Measurements from ENCODE around the gene ZFAND3. TPM values are rescaled to one million over a fixed set of nuclear protein-coding genes. Genes with fewer than 3 reads are reported as not detected.
"Not testable (repeated sequence)": the region's sequence is repeated elsewhere in the genome, so short reads cannot be mapped to it uniquely, and the experiment has no call there.

The ZFAND3 gene
- total RNA-seq, 2 experiments from 2014 or later = 27.5 to 29.2 TPM

DNA sequence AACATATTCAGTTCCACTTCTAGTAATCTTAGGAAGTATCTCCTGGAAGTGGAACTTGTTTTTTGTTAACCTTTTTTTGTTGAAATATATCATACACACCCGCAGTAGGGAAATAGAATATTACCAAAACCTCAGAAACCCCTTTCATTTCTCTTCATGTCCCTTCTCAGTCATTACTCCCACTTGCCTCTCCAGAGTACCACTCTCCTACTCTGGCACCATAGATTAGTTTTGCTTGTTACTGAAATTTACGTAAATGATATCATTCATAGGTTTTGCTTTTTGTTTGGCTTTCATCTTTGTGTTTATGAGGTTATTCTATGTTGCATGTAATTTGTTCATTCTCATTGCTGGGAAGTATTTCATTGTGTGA lies 52.8 kb downstream of the ZFAND3 start:
- ChIA-PET POLR2A (no interaction called here), CTCF (no interaction called here)
- Mint-ChIP-seq H3K4me3 (no peak overlapping the region), H3K4me1 (ENCODE audit: low read depth) (peaks cover 13% of the 10 kb centered on the region), H3K36me3 (ENCODE audit: low read depth) (peaks cover 27% of the 10 kb centered on the region), H3K9me3 (ENCODE audit: insufficient read depth) (peaks cover 8% of the 10 kb centered on the region), H3K27me3 (ENCODE audit: low read depth) (no peaks in the 10 kb centered on the region), H3K27ac (no peak overlapping the region)
- no peak for DNase-seq
- ATAC-seq = no peak

DNA sequence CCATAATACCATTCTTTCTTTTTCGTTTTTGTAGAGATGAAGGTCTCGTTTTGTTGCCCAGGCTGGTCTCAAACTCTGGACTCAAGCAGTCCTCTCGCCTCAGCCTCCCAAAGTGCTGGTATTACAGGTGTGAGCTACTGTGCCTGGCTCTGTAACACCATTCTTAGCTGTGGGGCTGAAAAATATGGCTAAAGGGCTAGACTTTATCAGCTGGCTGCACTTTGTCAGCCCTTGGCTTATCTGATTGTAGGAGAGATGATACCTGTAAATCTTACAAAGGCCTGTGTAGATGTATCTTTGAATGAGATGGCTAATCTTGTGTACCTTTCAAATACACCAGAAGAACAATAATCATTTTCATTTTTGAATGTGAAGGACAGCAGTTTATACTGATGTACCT lies 55.2 kb downstream of the ZFAND3 start:
- ChIA-PET POLR2A (no interaction called here), CTCF (no interaction called here)
- ATAC-seq = no peak
- peaks cover 8% of the 10 kb centered on the region for H3K9me3 Mint-ChIP-seq (ENCODE audit: insufficient read depth)
- no peak for DNase-seq
- peaks cover 26% of the 10 kb centered on the region for H3K36me3 Mint-ChIP-seq (ENCODE audit: low read depth)
- H3K27me3 Mint-ChIP-seq (ENCODE audit: low read depth) = no peaks in the 10 kb centered on the region
- H3K27ac Mint-ChIP-seq = no peak overlapping the region
- no peak overlapping the region for H3K4me3 Mint-ChIP-seq
- peaks cover 4% of the 10 kb centered on the region for H3K4me1 Mint-ChIP-seq (ENCODE audit: low read depth)

DNA sequence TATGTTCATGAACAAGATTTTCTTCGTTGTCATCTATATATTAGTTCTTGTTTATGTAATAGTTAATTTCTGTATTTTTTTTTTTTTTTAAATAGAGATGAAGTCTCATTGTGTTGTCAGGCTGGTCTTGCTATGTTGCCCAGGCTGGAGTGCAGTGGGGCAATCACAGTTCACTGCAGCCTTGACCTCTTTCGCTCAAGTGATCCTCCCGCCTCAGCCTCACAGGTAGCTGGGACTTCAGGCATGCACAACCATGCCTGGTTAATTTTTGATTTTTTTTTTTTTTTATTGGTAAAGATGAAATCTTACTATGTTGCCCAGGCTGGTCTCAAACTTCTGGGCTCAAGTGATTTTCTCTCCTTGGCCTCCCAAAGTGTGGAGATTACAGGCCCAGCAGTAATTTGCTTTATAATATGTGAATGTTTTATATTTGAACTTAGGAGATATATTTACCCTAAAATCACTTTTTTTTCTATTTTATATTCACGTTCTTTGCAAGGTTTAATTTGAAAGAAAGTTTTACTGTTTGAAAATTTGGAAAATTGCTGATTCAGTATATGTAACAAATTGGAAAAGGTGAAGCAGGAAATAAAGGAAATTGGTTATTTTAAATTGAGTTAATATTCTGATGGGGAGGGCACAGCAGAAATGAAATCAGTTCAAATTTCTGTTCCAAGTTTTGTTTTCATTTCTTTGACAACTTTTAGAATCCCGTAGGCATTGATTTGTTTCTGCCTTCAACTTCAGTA lies 56.2 kb downstream of the ZFAND3 start:
- peaks cover 7% of the 10 kb centered on the region for H3K4me1 Mint-ChIP-seq (ENCODE audit: low read depth)
- ATAC-seq (no peak), DNase-seq (no peak)
- no peaks in the 10 kb centered on the region for H3K27me3 Mint-ChIP-seq (ENCODE audit: low read depth)
- POLR2A ChIA-PET = no interaction called here
- CTCF ChIA-PET = no interaction called here
- no peak overlapping the region for H3K4me3 Mint-ChIP-seq
- peaks cover 23% of the 10 kb centered on the region for H3K36me3 Mint-ChIP-seq (ENCODE audit: low read depth)
- peaks cover 8% of the 10 kb centered on the region for H3K9me3 Mint-ChIP-seq (ENCODE audit: insufficient read depth)
- H3K27ac Mint-ChIP-seq = no peak overlapping the region

DNA sequence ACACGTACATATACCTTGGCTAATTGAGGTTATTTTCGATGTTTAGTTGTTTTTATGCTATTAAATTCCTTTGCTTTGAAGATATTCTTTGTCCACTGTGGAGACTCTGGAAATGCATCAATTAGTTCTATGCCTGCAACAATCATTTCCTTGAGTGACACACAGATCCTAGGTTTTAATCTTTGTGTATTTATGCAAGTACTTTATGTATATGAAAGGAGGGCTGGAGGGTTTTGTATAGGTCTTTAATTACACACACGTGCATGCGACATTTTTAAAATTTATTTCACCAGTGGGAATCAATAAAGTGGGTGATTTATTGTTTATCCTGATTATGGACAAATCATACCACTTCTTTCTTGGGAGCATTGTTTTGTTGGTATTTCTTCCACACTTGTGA lies 57.3 kb downstream of the ZFAND3 start:
- ATAC-seq (no peak), DNase-seq (no peak)
- Mint-ChIP-seq H3K27me3 (ENCODE audit: low read depth) (no peaks in the 10 kb centered on the region), H3K27ac (no peak overlapping the region), H3K4me3 (no peak overlapping the region), H3K4me1 (ENCODE audit: low read depth) (peaks cover 7% of the 10 kb centered on the region), H3K36me3 (ENCODE audit: low read depth) (peaks cover 16% of the 10 kb centered on the region), H3K9me3 (ENCODE audit: insufficient read depth) (peaks cover 8% of the 10 kb centered on the region)
- CTCF ChIA-PET = no interaction called here
- POLR2A ChIA-PET = no interaction called here

DNA sequence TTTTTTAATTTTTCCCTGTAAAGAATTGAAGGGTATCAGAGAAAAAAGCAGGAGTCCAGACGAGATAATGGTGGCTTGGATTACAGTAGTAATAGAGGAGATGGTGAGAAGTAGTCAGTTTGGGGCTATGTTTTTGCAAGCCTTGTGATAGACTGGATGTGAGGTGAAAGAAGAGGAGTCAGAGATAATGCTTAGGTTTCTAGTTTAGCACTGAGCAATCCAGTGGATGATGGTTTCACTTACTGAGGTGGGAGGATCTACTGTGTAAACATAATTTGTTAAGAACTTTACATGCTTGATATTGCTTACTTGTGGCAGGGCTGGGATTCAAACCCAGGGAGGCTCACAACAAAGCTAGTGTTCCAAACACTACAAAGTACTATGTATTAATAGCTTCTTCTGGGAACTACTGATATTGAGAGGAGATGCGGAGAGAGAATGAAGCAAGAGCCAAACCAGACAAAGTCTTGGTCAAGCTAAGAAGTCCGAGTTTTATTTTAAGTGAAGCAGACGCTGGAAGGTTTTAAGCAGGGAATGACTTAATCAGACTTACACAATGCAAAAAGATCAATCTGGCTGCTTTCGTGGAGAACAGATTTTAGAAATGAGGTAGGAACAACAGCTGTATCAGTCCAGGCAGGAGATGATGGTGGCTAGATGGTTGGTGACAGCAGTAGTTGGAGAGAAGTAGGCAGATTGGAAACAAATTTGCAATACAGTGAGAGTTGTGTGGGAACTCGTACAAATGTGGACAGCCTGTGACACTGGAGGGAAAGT lies 58.0 kb downstream of the ZFAND3 start:
- DNase-seq (no peak), ATAC-seq (no peak)
- POLR2A ChIA-PET = no interaction called here
- CTCF ChIA-PET = interaction anchor here (0.7 kb wide), 1 partner anchor 105 kb away, joined by 3 read pairs; no protein-coding TSS in a partner anchor
- Mint-ChIP-seq H3K27ac (no peak overlapping the region), H3K9me3 (ENCODE audit: insufficient read depth) (peaks cover under 1% of the 10 kb centered on the region), H3K27me3 (ENCODE audit: low read depth) (no peaks in the 10 kb centered on the region), H3K36me3 (ENCODE audit: low read depth) (peaks cover 9% of the 10 kb centered on the region), H3K4me3 (no peak overlapping the region), H3K4me1 (ENCODE audit: low read depth) (peaks cover 3% of the 10 kb centered on the region)

- H3K27ac Mint-ChIP-seq = no peak overlapping the region
- H3K36me3 Mint-ChIP-seq (ENCODE audit: low read depth) = peaks cover 7% of the 10 kb centered on the region
- no peaks in the 10 kb centered on the region for H3K27me3 Mint-ChIP-seq (ENCODE audit: low read depth)
- peaks cover 3% of the 10 kb centered on the region for H3K4me1 Mint-ChIP-seq (ENCODE audit: low read depth)
- no peak overlapping the region for H3K4me3 Mint-ChIP-seq
- no peak for ATAC-seq
- H3K9me3 Mint-ChIP-seq (ENCODE audit: insufficient read depth) = no peaks in the 10 kb centered on the region
- POLR2A ChIA-PET = no interaction called here
- CTCF ChIA-PET = no interaction called here
- no peak for DNase-seq
These were observed 58.7 kb downstream of the ZFAND3 start for GRCh38 chr6:37878150-37878710.

GRCh38 chr6:37880602-37881001 lies 61.1 kb downstream of the ZFAND3 start:
- DNase-seq; H3K27me3 Mint-ChIP-seq (ENCODE audit: low read depth); POLR2A ChIA-PET; H3K4me1 Mint-ChIP-seq (ENCODE audit: low read depth); H3K4me3 Mint-ChIP-seq; H3K36me3 Mint-ChIP-seq (ENCODE audit: low read depth); H3K9me3 Mint-ChIP-seq (ENCODE audit: insufficient read depth); ATAC-seq; H3K27ac Mint-ChIP-seq: not testable (repeated sequence)
- CTCF ChIA-PET = interaction anchor here (1.4 kb wide), 1 partner anchor 12 kb away, joined by 5 read pairs; no protein-coding TSS in a partner anchor

- ChIA-PET CTCF (no interaction called here), POLR2A (no interaction called here)
- DNase-seq = no peak
- peaks cover 3% of the 10 kb centered on the region for H3K4me1 Mint-ChIP-seq (ENCODE audit: low read depth)
- no peak for ATAC-seq
- no peaks in the 10 kb centered on the region for H3K9me3 Mint-ChIP-seq (ENCODE audit: insufficient read depth)
- no peak overlapping the region for H3K4me3 Mint-ChIP-seq
- H3K36me3 Mint-ChIP-seq (ENCODE audit: low read depth) = no peaks in the 10 kb centered on the region
- H3K27ac Mint-ChIP-seq = no peak overlapping the region
- H3K27me3 Mint-ChIP-seq (ENCODE audit: low read depth) = no peaks in the 10 kb centered on the region
These were observed 62.8 kb downstream of the ZFAND3 start for GRCh38 chr6:37882292-37882691.

- no peak overlapping the region for H3K4me3 Mint-ChIP-seq
- no peaks in the 10 kb centered on the region for H3K27me3 Mint-ChIP-seq (ENCODE audit: low read depth)
- ChIA-PET CTCF (no interaction called here), POLR2A (no interaction called here)
- no peaks in the 10 kb centered on the region for H3K36me3 Mint-ChIP-seq (ENCODE audit: low read depth)
- no peak overlapping the region for H3K27ac Mint-ChIP-seq
- ATAC-seq (no peak), DNase-seq (no peak)
- peaks cover 3% of the 10 kb centered on the region for H3K4me1 Mint-ChIP-seq (ENCODE audit: low read depth)
- no peaks in the 10 kb centered on the region for H3K9me3 Mint-ChIP-seq (ENCODE audit: insufficient read depth)
These were observed 63.3 kb downstream of the ZFAND3 start for GRCh38 chr6:37882724-37883413.

DNA sequence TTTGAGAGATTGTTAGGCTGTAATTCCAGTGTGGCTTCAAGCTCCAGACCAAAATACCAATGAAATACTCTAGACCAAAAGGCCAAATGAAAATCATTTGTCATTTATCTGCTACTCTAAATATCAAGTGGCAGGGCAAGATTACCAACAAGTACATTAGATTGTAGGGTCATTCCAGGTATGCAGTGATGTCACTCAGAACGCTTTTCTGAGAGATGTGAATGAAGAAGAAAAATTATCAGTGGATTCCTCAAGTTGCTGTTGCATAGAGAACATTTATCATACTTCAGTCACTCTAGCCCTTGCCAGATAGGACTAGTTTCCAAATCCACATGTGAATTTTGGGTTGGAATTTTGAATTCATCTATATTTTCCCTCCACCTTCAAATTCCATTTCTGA lies 65.0 kb downstream of the ZFAND3 start:
- Mint-ChIP-seq H3K27ac (no peak overlapping the region), H3K27me3 (ENCODE audit: low read depth) (no peaks in the 10 kb centered on the region), H3K9me3 (ENCODE audit: insufficient read depth) (no peaks in the 10 kb centered on the region), H3K4me3 (no peak overlapping the region), H3K36me3 (ENCODE audit: low read depth) (no peaks in the 10 kb centered on the region), H3K4me1 (ENCODE audit: low read depth) (peaks cover 3% of the 10 kb centered on the region)
- DNase-seq = no peak
- ATAC-seq = no peak
- CTCF ChIA-PET = no interaction called here
- POLR2A ChIA-PET = no interaction called here

- no peak for ATAC-seq
- POLR2A ChIA-PET = no interaction called here
These were observed 69.5 kb downstream of the ZFAND3 start for GRCh38 chr6:37889051-37889450.

DNA sequence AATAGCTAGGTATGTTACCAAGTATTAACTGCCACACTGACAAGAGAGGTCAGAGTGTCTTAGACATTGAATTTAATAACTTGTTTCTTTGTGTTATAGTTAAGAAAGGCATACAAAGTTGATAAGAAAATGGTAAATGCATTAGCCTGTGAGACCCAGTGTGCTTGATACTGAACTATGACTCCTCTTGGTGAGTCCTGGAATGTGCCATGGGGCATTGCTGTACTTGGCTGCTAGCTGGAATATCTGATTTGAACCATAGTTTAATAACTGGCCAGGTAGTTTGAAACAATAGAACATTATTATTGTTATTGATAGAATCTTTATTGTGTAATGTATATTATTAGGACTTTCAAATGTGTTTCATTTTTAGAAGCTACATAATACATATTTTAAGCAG lies 70.0 kb downstream of the ZFAND3 start:
- H3K4me3 Mint-ChIP-seq = no peak overlapping the region
- POLR2A ChIA-PET = no interaction called here

More at GRCh38 chr6:37889051-37889450, 69.5 kb downstream of the ZFAND3 start:
- Mint-ChIP-seq H3K4me3 (no peak overlapping the region), H3K36me3 (ENCODE audit: low read depth) (peaks cover 4% of the 10 kb centered on the region), H3K4me1 (ENCODE audit: low read depth) (no peaks in the 10 kb centered on the region), H3K27me3 (ENCODE audit: low read depth) (no peaks in the 10 kb centered on the region), H3K9me3 (ENCODE audit: insufficient read depth) (no peaks in the 10 kb centered on the region), H3K27ac (no peak overlapping the region)
- DNase-seq = no peak
- CTCF ChIA-PET = no interaction called here

More for the DNA sequence above, 70.0 kb downstream of the ZFAND3 start:
- Mint-ChIP-seq H3K9me3 (ENCODE audit: insufficient read depth) (no peaks in the 10 kb centered on the region), H3K27ac (no peak overlapping the region), H3K36me3 (ENCODE audit: low read depth) (peaks cover 8% of the 10 kb centered on the region), H3K4me1 (ENCODE audit: low read depth) (no peaks in the 10 kb centered on the region), H3K27me3 (ENCODE audit: low read depth) (no peaks in the 10 kb centered on the region)
- CTCF ChIA-PET = no interaction called here
- ATAC-seq = no peak
- no peak for DNase-seq

All from activated CD8-positive, alpha-beta T cell treated with anti-CD3 and anti-CD28 coated beads, Interleukin-2, amount 10 ng/mL, durations not matched to agents 7 days and 5 days (primary cell).